BLaER1 treated with 17β-estradiol and CSF1 and Interleukin-3, amounts not matched to agents 10 nM and 100 nM (cell line): Measurements from ENCODE around the gene C12orf75.

ENCODE experiments used
- H3K27ac ChIP-seq, 11 experiments: shearing (Covaris generic); formaldehyde crosslinking; 2 replicates each; pipeline ENCODE4 v1.8.1; 2022
- H3K27me3 ChIP-seq, 11 experiments: shearing (Covaris generic); formaldehyde crosslinking; 2 replicates each; pipeline ENCODE4 v1.8.1; 2022
- H3K36me3 ChIP-seq, 11 experiments: shearing (Covaris generic); formaldehyde crosslinking; 2 replicates each; pipeline ENCODE4 v1.8.1; 2022
- H3K4me1 ChIP-seq, 10 experiments: shearing (Covaris generic); formaldehyde crosslinking; 2 replicates each; pipeline ENCODE4 v1.8.1; 2022
- H3K4me2 ChIP-seq, 11 experiments: shearing (Covaris generic); formaldehyde crosslinking; 2 replicates each; pipeline ENCODE4 v1.8.1; 2022
- H3K4me3 ChIP-seq, 10 experiments: shearing (Covaris generic); formaldehyde crosslinking; 2 replicates each; pipeline ENCODE4 v1.8.1; 2022
- H3K9ac ChIP-seq, 11 experiments: shearing (Covaris generic); formaldehyde crosslinking; 2 replicates each; pipeline ENCODE4 v1.8.1; 2022
- H3K9me3 ChIP-seq, 11 experiments: shearing (Covaris generic); formaldehyde crosslinking; replicated peaks in 1 of 11; 2 replicates each; pipeline ENCODE4 v1.8.1; 2022
- H4K20me1 ChIP-seq, 11 experiments: shearing (Covaris generic); formaldehyde crosslinking; 2 replicates each; pipeline ENCODE4 v1.8.1; 2022
- Cebpa-rat ChIP-seq, 11 experiments: shearing (Covaris generic); IDR thresholded peaks; 2 replicates each; pipeline ENCODE4 v1.8.1; 2022

The C12orf75 gene

GRCh38 chr12:105342464-105342863 is 12.0 kb downstream of the C12orf75 start:
- no peaks in the 10 kb centered on the region for H3K27me3 ChIP-seq

GRCh38 chr12:105343836-105344235 is 13.3 kb downstream of the C12orf75 start:
- H3K4me2 ChIP-seq: no peak overlapping the region
- H3K36me3 ChIP-seq: peaks cover 12 to 81% (median 53%) of the 10 kb centered on the region in 11 experiments; a peak in 21 of 22 replicates
- H3K9me3 ChIP-seq: peaks cover 29 to 53% (median 45%) of the 10 kb centered on the region in 11 experiments
- TF ChIP-seq Cebpa-rat (IDR thresholded peaks at IDR 0.05): no peak
- no peak overlapping the region for H3K27ac ChIP-seq
- no peak overlapping the region for H3K4me3 ChIP-seq
- H3K9ac ChIP-seq: no peak overlapping the region
- no peaks in the 10 kb centered on the region for H3K27me3 ChIP-seq
- peaks cover 0 to 4% (median 0%) of the 10 kb centered on the region in 11 experiments; a peak in 2 of 22 replicates for H4K20me1 ChIP-seq
- peaks cover 0 to 20% (median 15%) of the 10 kb centered on the region in 10 experiments; a peak in 12 of 20 replicates for H3K4me1 ChIP-seq

More at GRCh38 chr12:105342464-105342863, 12.0 kb downstream of the C12orf75 start:
- Histone ChIP-seq H3K27ac (no peak overlapping the region), H4K20me1 (no peaks in the 10 kb centered on the region; a peak in 1 of 22 replicates), H3K36me3 (peaks cover 12 to 81% (median 62%) of the 10 kb centered on the region in 11 experiments; a peak in 21 of 22 replicates), H3K9me3 (peaks cover 29 to 61% (median 54%) of the 10 kb centered on the region in 11 experiments), H3K9ac (no peak overlapping the region), H3K4me3 (no peak overlapping the region), H3K4me1 (peaks cover 0 to 16% (median 11%) of the 10 kb centered on the region in 10 experiments; a peak in 15 of 20 replicates), H3K4me2 (no peak overlapping the region)
- no peak for TF ChIP-seq Cebpa-rat (IDR thresholded peaks at IDR 0.05)

DNA sequence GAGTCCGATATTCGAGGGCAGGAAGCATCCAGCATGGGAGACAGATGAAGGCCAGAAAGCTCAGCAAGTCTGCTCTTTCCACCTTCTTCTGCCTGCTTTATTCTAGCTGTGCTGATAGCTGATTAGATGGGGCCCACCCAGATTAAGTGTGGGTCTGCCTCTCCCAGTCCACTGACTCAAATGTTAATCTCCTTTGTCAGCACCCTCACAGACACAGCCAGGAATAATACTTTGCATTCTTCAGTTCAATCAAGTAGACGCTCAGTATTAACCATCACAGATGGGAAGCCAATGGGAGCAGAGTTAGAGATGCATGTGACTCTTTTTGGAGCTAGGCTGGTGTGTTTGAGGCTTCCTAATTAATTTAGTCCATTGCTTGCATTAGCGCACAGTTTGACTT is 17.0 kb downstream of the C12orf75 start:
- H3K36me3 ChIP-seq: peaks cover 0 to 61% (median 25%) of the 10 kb centered on the region in 11 experiments; a peak in 12 of 22 replicates
- no peak overlapping the region for H3K9ac ChIP-seq
- TF ChIP-seq Cebpa-rat (IDR thresholded peaks at IDR 0.05): no peak
- H3K27ac ChIP-seq: no peak overlapping the region
- no peak overlapping the region for H3K4me3 ChIP-seq
- no peaks in the 10 kb centered on the region for H3K27me3 ChIP-seq
- peaks cover 0 to 4% (median 0%) of the 10 kb centered on the region in 11 experiments; a peak in 1 of 22 replicates for H4K20me1 ChIP-seq
- H3K9me3 ChIP-seq: peaks cover 0 to 17% (median 10%) of the 10 kb centered on the region in 11 experiments; a peak in 19 of 22 replicates
- H3K4me2 ChIP-seq: peak overlapping the region in 7 of 11 experiments; percentile 5 to 41 (median 41); a peak in 6 of 22 replicates
- peaks cover 23 to 57% (median 47%) of the 10 kb centered on the region in 10 experiments for H3K4me1 ChIP-seq

DNA sequence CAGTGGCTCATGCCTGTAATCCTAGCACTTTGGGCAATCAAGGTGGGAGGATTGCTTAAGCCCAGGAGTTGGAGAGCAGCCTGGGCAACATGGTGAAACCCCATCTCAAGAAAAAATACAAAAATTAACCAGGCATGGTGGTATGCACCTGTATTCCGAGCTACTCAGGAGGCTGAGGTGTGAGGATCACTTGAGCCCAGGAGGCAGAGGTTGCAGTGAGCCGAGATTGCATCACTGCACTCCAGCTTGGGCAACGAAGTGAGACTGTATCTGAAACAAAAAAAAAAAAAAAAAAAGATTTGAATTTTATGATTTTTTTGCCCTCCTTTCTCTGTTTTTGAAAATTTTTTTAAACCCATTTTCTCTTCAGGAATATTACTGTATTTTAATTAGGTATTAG is 17.7 kb downstream of the C12orf75 start:
- H4K20me1 ChIP-seq: peaks cover 0 to 4% (median 0%) of the 10 kb centered on the region in 11 experiments; a peak in 1 of 22 replicates
- no peak overlapping the region for H3K9ac ChIP-seq
- peaks cover 0 to 16% (median 7%) of the 10 kb centered on the region in 11 experiments; a peak in 15 of 22 replicates for H3K9me3 ChIP-seq
- no peak overlapping the region for H3K4me3 ChIP-seq
- H3K27me3 ChIP-seq: no peaks in the 10 kb centered on the region
- peak in 5 of 11 experiments; percentile 19 to 71 (median 44); a peak in 5 of 22 replicates for TF ChIP-seq Cebpa-rat (IDR thresholded peaks at IDR 0.05)
- peaks cover 0 to 61% (median 23%) of the 10 kb centered on the region in 11 experiments; a peak in 12 of 22 replicates for H3K36me3 ChIP-seq
- H3K4me1 ChIP-seq: peaks cover 27 to 63% (median 53%) of the 10 kb centered on the region in 10 experiments
- peak overlapping the region in 6 of 11 experiments; percentile 8 to 41 (median 41); a peak in 8 of 22 replicates for H3K4me2 ChIP-seq
- no peak overlapping the region for H3K27ac ChIP-seq

- H3K27me3 ChIP-seq: no peaks in the 10 kb centered on the region
- H3K4me2 ChIP-seq: peak overlapping the region in 5 of 11 experiments; percentile 12 to 91 (median 41); a peak in 4 of 22 replicates
Observed at GRCh38 chr12:105348561-105348960, 18.1 kb downstream of the C12orf75 start.

GRCh38 chr12:105349138-105349537 is 18.6 kb downstream of the C12orf75 start:
- H3K9ac ChIP-seq: no peak overlapping the region
- H3K9me3 ChIP-seq: peaks cover 0 to 18% (median 6%) of the 10 kb centered on the region in 11 experiments; a peak in 14 of 22 replicates
- TF ChIP-seq Cebpa-rat (IDR thresholded peaks at IDR 0.05): no peak
- H3K4me2 ChIP-seq: peak overlapping the region in 7 of 11 experiments; percentile 12 to 94 (median 61); a peak in 9 of 22 replicates
- no peaks in the 10 kb centered on the region for H3K27me3 ChIP-seq
- H3K27ac ChIP-seq: peak overlapping the region in 3 of 11 experiments; percentile 11 to 68 (median 19); a peak in 4 of 22 replicates
- peaks cover 0 to 63% (median 17%) of the 10 kb centered on the region in 11 experiments; a peak in 11 of 22 replicates for H3K36me3 ChIP-seq
- no peak overlapping the region for H3K4me3 ChIP-seq
- peaks cover 0 to 4% (median 0%) of the 10 kb centered on the region in 11 experiments; a peak in 1 of 22 replicates for H4K20me1 ChIP-seq
- peaks cover 27 to 73% (median 58%) of the 10 kb centered on the region in 10 experiments for H3K4me1 ChIP-seq

More at GRCh38 chr12:105348561-105348960, 18.1 kb downstream of the C12orf75 start:
- Histone ChIP-seq H3K36me3 (peaks cover 0 to 63% (median 23%) of the 10 kb centered on the region in 11 experiments; a peak in 12 of 22 replicates), H3K9ac (no peak overlapping the region), H4K20me1 (peaks cover 0 to 4% (median 0%) of the 10 kb centered on the region in 11 experiments; a peak in 1 of 22 replicates), H3K4me3 (no peak overlapping the region), H3K27ac (peak overlapping the region in 3 of 11 experiments; percentile 11 to 68 (median 19); a peak in 3 of 22 replicates), H3K9me3 (peaks cover 0 to 20% (median 7%) of the 10 kb centered on the region in 11 experiments; a peak in 15 of 22 replicates), H3K4me1 (peaks cover 27 to 68% (median 56%) of the 10 kb centered on the region in 10 experiments)
- no peak for TF ChIP-seq Cebpa-rat (IDR thresholded peaks at IDR 0.05)

- peak overlapping the region in 6 of 11 experiments; percentile 32 to 56 (median 48); a peak in 9 of 22 replicates for H3K9ac ChIP-seq
- peak overlapping the region in 7 of 11 experiments; percentile 41 to 82 (median 70); a peak in 16 of 22 replicates for H3K27ac ChIP-seq
- no peak for TF ChIP-seq Cebpa-rat (IDR thresholded peaks at IDR 0.05)
- peaks cover 0 to 13% (median 3%) of the 10 kb centered on the region in 11 experiments; a peak in 6 of 22 replicates for H3K9me3 ChIP-seq
- H3K4me2 ChIP-seq: peak overlapping the region; percentile 58 to 94 (median 75)
- peaks cover 0 to 4% (median 0%) of the 10 kb centered on the region in 11 experiments; a peak in 1 of 22 replicates for H4K20me1 ChIP-seq
- no peaks in the 10 kb centered on the region for H3K27me3 ChIP-seq
- H3K4me3 ChIP-seq: peak overlapping the region in 6 of 10 experiments; percentile 0 to 46 (median 24); a peak in 5 of 20 replicates
- peaks cover 29 to 97% (median 78%) of the 10 kb centered on the region in 10 experiments for H3K4me1 ChIP-seq
- peaks cover 0 to 72% (median 17%) of the 10 kb centered on the region in 11 experiments; a peak in 9 of 22 replicates for H3K36me3 ChIP-seq
Observed at GRCh38 chr12:105351523-105351922, 21.0 kb downstream of the C12orf75 start.

GRCh38 chr12:105352052-105352451 is 21.6 kb downstream of the C12orf75 start:
- H3K27ac ChIP-seq: peak overlapping the region in 7 of 11 experiments; percentile 41 to 82 (median 70); a peak in 14 of 22 replicates
- H3K4me2 ChIP-seq: peak overlapping the region; percentile 58 to 94 (median 75)
- peak overlapping the region in 6 of 10 experiments; percentile 0 to 46 (median 27); a peak in 7 of 20 replicates for H3K4me3 ChIP-seq
- peak overlapping the region in 6 of 11 experiments; percentile 32 to 56 (median 48); a peak in 9 of 22 replicates for H3K9ac ChIP-seq
- TF ChIP-seq Cebpa-rat (IDR thresholded peaks at IDR 0.05): 0 out of 22 replicates have a peak, but pooled peaks of 2 of the 11 experiments have one; percentile 13 to 22
- H3K36me3 ChIP-seq: peaks cover 0 to 71% (median 17%) of the 10 kb centered on the region in 11 experiments; a peak in 9 of 22 replicates
- peaks cover 33 to 100% (median 83%) of the 10 kb centered on the region in 10 experiments for H3K4me1 ChIP-seq
- peaks cover 0 to 4% (median 0%) of the 10 kb centered on the region in 11 experiments; a peak in 1 of 22 replicates for H4K20me1 ChIP-seq
- H3K9me3 ChIP-seq: peaks cover 0 to 13% (median 3%) of the 10 kb centered on the region in 11 experiments; a peak in 6 of 22 replicates
- H3K27me3 ChIP-seq: no peaks in the 10 kb centered on the region
